ENCODE measurements around the gene ZBTB5.

ZBTB5 gene

GRCh38 chr9:37449862-37450632, 15.2 kb downstream of the ZBTB5 start:
- TF ChIP-seq, protein P1, sequence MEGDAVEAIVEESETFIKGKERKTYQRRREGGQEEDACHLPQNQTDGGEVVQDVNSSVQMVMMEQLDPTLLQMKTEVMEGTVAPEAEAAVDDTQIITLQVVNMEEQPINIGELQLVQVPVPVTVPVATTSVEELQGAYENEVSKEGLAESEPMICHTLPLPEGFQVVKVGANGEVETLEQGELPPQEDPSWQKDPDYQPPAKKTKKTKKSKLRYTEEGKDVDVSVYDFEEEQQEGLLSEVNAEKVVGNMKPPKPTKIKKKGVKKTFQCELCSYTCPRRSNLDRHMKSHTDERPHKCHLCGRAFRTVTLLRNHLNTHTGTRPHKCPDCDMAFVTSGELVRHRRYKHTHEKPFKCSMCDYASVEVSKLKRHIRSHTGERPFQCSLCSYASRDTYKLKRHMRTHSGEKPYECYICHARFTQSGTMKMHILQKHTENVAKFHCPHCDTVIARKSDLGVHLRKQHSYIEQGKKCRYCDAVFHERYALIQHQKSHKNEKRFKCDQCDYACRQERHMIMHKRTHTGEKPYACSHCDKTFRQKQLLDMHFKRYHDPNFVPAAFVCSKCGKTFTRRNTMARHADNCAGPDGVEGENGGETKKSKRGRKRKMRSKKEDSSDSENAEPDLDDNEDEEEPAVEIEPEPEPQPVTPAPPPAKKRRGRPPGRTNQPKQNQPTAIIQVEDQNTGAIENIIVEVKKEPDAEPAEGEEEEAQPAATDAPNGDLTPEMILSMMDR (IDR thresholded peaks at IDR 0.05; ENCODE audit: low read length, missing control alignments): no peak
- H3K4me3 ChIP-seq (replicated peaks; ENCODE audit: low read depth, low read length): no peak overlapping the region
- no peak for DNase-seq (ENCODE audit: low read depth)

- DNase-seq (ENCODE audit: low read depth): no peak
- TF ChIP-seq, protein P1 (IDR thresholded peaks at IDR 0.05; ENCODE audit: low read length, missing control alignments): no peak
- H3K4me3 ChIP-seq (replicated peaks; ENCODE audit: low read depth, low read length): no peak overlapping the region
Observed at GRCh38 chr9:37447111-37447510, 18.1 kb downstream of the ZBTB5 start.

- no peak for DNase-seq (ENCODE audit: low read depth)
- TF ChIP-seq, protein P1 (IDR thresholded peaks at IDR 0.05; ENCODE audit: low read length, missing control alignments): no peak
- no peak overlapping the region for H3K4me3 ChIP-seq (replicated peaks; ENCODE audit: low read depth, low read length)
Observed at GRCh38 chr9:37446401-37446800, 18.8 kb downstream of the ZBTB5 start.

DNA sequence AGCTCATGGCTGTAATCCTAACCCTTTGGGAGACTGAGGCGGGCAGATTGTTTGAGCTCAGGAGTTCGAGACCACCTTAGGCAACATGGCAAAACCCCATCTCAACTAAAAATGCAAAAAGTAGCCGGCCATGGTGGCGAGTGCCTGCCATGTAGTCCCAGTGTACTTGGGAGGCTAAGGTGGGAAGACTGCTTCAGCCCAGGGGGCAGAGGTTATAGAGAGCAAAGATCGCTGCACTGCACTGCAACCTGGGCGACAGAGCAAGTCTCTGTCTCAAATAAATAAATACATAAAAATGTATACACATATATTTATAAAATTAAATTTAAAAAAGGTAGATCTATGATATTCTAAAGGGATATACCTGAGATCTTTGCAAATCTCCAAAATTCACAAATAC, 19.4 kb downstream of the ZBTB5 start:
- DNase-seq (ENCODE audit: low read depth): no peak
- TF ChIP-seq, protein P1 (IDR thresholded peaks at IDR 0.05; ENCODE audit: low read length, missing control alignments): no peak
- H3K4me3 ChIP-seq (replicated peaks; ENCODE audit: low read depth, low read length): no peak overlapping the region

GRCh38 chr9:37444890-37445289, 20.4 kb downstream of the ZBTB5 start:
- no peak overlapping the region for H3K4me3 ChIP-seq (replicated peaks; ENCODE audit: low read depth, low read length)
- TF ChIP-seq, protein P1 (IDR thresholded peaks at IDR 0.05; ENCODE audit: low read length, missing control alignments): no peak
- no peak for DNase-seq (ENCODE audit: low read depth)

- no peak overlapping the region for H3K4me3 ChIP-seq (replicated peaks; ENCODE audit: low read depth, low read length)
- TF ChIP-seq, protein P1 (IDR thresholded peaks at IDR 0.05; ENCODE audit: low read length, missing control alignments): no peak
- DNase-seq (ENCODE audit: low read depth): no peak
Observed at GRCh38 chr9:37443566-37443965, 21.7 kb downstream of the ZBTB5 start.

GRCh38 chr9:37442556-37442955, 22.7 kb downstream of the ZBTB5 start:
- H3K4me3 ChIP-seq (replicated peaks; ENCODE audit: low read depth, low read length): no peak overlapping the region
- DNase-seq (ENCODE audit: low read depth): no peak
- TF ChIP-seq, protein P1 (IDR thresholded peaks at IDR 0.05; ENCODE audit: low read length, missing control alignments): no peak
